Thymus (tissue), 11 donors: ENCODE results near the gene CLEC16A. TPM values are rescaled to one million over a fixed set of nuclear protein-coding genes. Genes with fewer than 3 reads are reported as not detected.

ENCODE experiments used
- DNase-seq, 9 donors: peaks; one replicate each; pipeline ENCODE4 v3.0.0-alpha.2; 2013; ENCODE audit warnings: low spot score in 9 of 9, low read depth in 6 of 9, missing footprints in 1 of 9
- H3K27ac ChIP-seq, 2 donors: one replicate each; pipeline ENCODE4 v1.5.1; 2013; ENCODE audit warnings: control low read depth in 1 of 2, low read depth in 1 of 2, low read length in 1 of 2, mild to moderate bottlenecking in 1 of 2, moderate library complexity in 1 of 2
- H3K27me3 ChIP-seq, 2 donors: one replicate each; pipeline ENCODE4 v1.5.1; 2013; ENCODE audit warnings: low read length in 1 of 2; ENCODE audit not compliant: control insufficient read depth in 2 of 2, insufficient read depth in 1 of 2
- H3K36me3 ChIP-seq, 2 donors: one replicate each; pipeline ENCODE4 v1.5.1; 2013; ENCODE audit warnings: low read length in 1 of 2, mild to moderate bottlenecking in 1 of 2, moderate library complexity in 1 of 2; ENCODE audit not compliant: control insufficient read depth in 2 of 2, insufficient read depth in 2 of 2
- H3K4me1 ChIP-seq, 2 donors: one replicate each; pipeline ENCODE4 v1.5.1; 2013; ENCODE audit warnings: low read length in 2 of 2; ENCODE audit not compliant: control insufficient read depth in 2 of 2, insufficient read depth in 2 of 2
- H3K4me3 ChIP-seq, 2 donors: one replicate each; pipeline ENCODE4 v1.5.1; 2013; ENCODE audit warnings: low read length in 2 of 2, control low read depth in 1 of 2, mild to moderate bottlenecking in 1 of 2
- H3K9me3 ChIP-seq, 2 donors: one replicate each; pipeline ENCODE4 v1.5.1; 2013; ENCODE audit warnings: low read length in 1 of 2, mild to moderate bottlenecking in 1 of 2; ENCODE audit not compliant: control insufficient read depth in 2 of 2, insufficient read depth in 1 of 2
- WGBS: extraction: QIAGEN DNeasy Blood & Tissue Kit; methylation state at CpG from one replicate; pipeline ENCODE4 v1.1.7; 2013; 5-methylcytosine and 5-hydroxymethylcytosine counted together
- polyA plus RNA-seq: library from polyadenylated mRNA; stranded (reverse); fragments of 200-250 nt; gene quantifications from one replicate; pipeline ENCODE4 v1.2.3, GENCODE V29; 2013
- total RNA-seq: library from RNA; stranded (reverse); fragments of 120-200 nt; gene quantifications from one replicate; pipeline ENCODE4 v1.2.4, GENCODE V29; 2013
- donor health status: healthy.

CLEC16A gene
- total and polyA plus RNA-seq, 2 donors, result 18.8 to 19.9 TPM

- Histone ChIP-seq H3K27me3 (no peaks in the 10 kb centered on the region), H3K36me3 (peaks cover 40 to 47% of the 10 kb centered on the region in 2 donors), H3K4me3 (no peak overlapping the region), H3K9me3 (no peaks in the 10 kb centered on the region), H3K4me1 (peaks cover 9 to 48% of the 10 kb centered on the region in 2 donors), H3K27ac (no peak overlapping the region)
- DNase-seq, result no peak
- 95% methylated on average over 5 of the region's 5 CpGs for WGBS
Measured at GRCh38 chr16:11038777-11039176, 94.4 kb downstream of the CLEC16A start.

DNA sequence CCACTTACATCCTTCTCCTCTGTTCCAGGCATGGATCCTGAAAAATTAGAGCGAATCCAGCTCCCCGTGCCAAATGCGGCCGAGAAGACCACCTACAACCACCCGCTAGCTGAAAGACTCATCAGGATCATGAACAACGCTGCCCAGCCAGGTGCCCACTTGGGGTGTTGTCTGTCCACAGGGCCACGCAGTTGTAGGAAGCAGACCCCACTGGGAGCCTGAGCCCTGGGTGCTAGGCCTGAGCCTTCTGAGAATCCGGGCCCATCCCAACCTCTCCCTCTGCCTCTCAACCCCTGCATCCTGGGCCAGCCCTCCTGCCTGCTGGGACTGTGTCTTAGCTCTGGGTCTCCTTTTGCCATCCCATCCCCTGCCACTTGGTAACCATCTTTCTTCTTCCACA lies 95.4 kb downstream of the CLEC16A start:
- Histone ChIP-seq H3K27me3 (no peaks in the 10 kb centered on the region), H3K4me1 (peaks cover 7 to 40% of the 10 kb centered on the region in 2 donors), H3K27ac (no peak overlapping the region), H3K36me3 (peaks cover 40% of the 10 kb centered on the region in 2 donors), H3K9me3 (no peaks in the 10 kb centered on the region), H3K4me3 (no peak overlapping the region)
- DNase-seq, result no peak
- WGBS, result 99% methylated on average over 8 of the region's 8 CpGs

- Histone ChIP-seq H3K36me3 (peaks cover 39 to 50% of the 10 kb centered on the region in 2 donors), H3K27ac (peak overlapping the region in 1 of 2 donors; percentile 49), H3K4me3 (no peak overlapping the region), H3K4me1 (peaks cover 5 to 30% of the 10 kb centered on the region in 2 donors), H3K9me3 (no peaks in the 10 kb centered on the region), H3K27me3 (no peaks in the 10 kb centered on the region)
- 98% methylated on average over 11 of the region's 11 CpGs for WGBS
- DNase-seq, result no peak
Measured at GRCh38 chr16:11042191-11042590, 97.8 kb downstream of the CLEC16A start.

DNA sequence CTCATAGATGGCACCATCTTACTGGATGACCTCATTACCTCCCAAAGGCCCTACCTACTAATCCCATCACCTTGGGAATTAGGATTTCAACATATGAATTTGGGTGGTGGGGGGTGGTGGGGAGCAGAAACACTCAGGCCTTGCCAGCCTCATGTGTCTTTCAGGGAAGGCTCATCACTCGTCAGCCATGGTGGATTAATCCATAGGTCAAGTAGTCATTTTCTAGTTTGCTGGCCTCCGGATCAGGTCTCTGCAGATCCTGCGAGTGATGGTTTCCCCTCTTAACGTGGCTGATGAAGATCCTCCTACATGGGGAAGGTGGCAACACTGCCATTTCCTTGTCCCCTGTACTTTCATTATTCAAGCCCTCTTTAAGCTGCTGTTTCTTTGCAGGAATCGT lies 101.1 kb downstream of the CLEC16A start:
- no peaks in the 10 kb centered on the region for H3K27me3 ChIP-seq
- no peaks in the 10 kb centered on the region for H3K9me3 ChIP-seq
- DNase-seq, result no peak
- no peak overlapping the region for H3K4me3 ChIP-seq
- peaks cover 40 to 59% of the 10 kb centered on the region in 2 donors for H3K36me3 ChIP-seq
- no peak overlapping the region for H3K27ac ChIP-seq
- peaks cover 5 to 27% of the 10 kb centered on the region in 2 donors for H3K4me1 ChIP-seq
- WGBS, result 98% methylated on average over 5 of the region's 5 CpGs

DNA sequence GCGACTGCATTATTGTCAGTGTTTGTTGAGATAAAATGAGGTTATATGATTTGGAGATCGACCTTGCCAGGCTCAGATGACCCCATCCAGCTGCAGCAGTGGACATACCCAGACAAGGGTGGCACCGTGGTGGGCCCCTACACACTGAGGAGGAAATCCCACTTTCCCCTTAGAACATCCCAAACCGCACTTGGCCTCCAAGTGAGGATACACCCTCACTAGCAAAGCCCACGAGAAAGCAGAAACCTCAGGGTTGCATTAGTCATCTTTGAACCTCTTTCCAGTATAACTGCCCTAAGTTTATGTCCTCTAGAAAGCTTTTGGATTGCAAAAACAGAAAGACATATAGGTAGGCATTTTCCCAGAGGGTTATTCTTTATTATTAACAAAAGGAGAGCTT lies 101.5 kb downstream of the CLEC16A start:
- Histone ChIP-seq H3K36me3 (peaks cover 42 to 56% of the 10 kb centered on the region in 2 donors), H3K9me3 (no peaks in the 10 kb centered on the region), H3K27me3 (no peaks in the 10 kb centered on the region), H3K27ac (no peak overlapping the region), H3K4me1 (peaks cover 5 to 28% of the 10 kb centered on the region in 2 donors), H3K4me3 (no peak overlapping the region)
- 94% methylated on average over 5 of the region's 5 CpGs for WGBS
- no peak for DNase-seq

DNA sequence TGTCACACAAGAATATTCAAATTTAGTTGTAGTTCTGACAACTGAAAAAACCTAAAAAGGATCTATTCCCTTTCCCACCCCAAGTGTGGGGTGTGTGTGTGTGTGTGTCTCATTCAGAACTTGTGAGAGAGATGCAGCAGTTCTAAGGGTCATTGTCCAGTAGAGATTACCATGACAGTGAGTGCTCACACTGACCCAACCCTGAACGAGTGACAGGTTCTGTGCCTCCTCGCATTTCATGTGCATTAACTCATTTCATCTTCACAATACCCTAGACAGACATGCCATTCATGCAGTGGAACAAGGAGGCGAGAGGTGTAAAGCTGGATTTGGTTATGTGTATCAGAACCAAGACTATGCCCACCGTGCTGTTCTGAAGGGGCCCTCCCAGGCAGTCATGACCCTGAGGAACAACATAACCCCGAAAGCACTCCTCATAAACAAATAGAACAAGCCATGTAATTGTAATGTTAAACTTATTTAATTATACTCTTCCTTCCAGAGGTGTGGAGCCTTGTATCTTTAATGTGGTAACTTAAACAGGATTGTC lies 102.1 kb downstream of the CLEC16A start:
- 96% methylated on average over 5 of the region's 5 CpGs for WGBS
- Histone ChIP-seq H3K27ac (no peak overlapping the region), H3K9me3 (no peaks in the 10 kb centered on the region), H3K4me1 (peaks cover 10 to 28% of the 10 kb centered on the region in 2 donors), H3K36me3 (peaks cover 42 to 59% of the 10 kb centered on the region in 2 donors), H3K27me3 (no peaks in the 10 kb centered on the region), H3K4me3 (no peak overlapping the region)
- DNase-seq, result no peak

GRCh38 chr16:11047057-11047456 lies 102.7 kb downstream of the CLEC16A start:
- H3K4me3 ChIP-seq, result no peak overlapping the region
- 93% methylated on average over 4 of the region's 4 CpGs for WGBS
- peaks cover 11 to 28% of the 10 kb centered on the region in 2 donors for H3K4me1 ChIP-seq
- no peaks in the 10 kb centered on the region for H3K27me3 ChIP-seq
- H3K36me3 ChIP-seq, result peaks cover 37 to 56% of the 10 kb centered on the region in 2 donors
- no peak overlapping the region for H3K27ac ChIP-seq
- no peak for DNase-seq
- H3K9me3 ChIP-seq, result no peaks in the 10 kb centered on the region

DNA sequence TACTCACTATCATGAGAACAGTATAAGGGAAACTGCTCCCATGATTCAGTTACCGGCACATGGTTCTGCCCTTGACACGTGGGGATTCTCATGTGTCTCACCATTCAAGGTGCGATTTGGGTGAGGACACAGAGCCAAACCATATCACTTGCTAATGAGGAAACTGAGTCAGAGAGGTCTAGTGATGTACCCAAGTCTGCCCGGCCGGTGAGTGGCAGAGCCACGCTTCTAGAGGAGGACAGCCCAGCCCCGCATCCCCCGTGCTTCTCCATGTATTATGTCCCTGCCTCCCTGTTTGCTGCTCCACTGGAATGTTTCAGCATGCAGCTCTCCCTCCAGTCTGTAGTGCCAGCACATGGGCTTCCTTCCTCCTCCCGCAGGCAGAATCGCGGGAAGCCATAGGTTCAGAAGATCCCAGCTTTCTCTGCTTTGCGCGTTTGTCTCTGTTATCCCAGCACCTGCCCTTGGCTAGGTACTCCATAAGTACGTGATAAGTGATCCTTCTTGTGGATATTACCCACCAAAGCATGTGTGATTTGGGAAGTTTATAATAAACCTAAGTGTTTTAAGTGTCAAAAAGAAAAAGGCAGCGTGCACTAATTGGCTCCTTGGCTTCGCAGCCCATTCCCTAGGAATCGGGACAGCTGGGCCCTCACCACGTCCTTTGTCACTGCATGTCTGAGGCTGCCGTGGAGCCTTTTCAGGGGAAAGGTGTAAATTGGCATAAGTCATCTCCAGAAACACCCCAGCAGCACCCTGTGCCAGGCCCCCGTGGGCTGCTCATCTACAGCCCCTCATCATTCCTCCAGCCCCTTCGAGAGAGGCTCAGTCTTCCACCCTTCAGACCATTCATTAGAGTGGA lies 103.8 kb downstream of the CLEC16A start:
- 98% methylated on average over 21 of the region's 21 CpGs for whole genome bisulfite sequencing
- H3K27ac ChIP-seq, result no peak overlapping the region
- no peak overlapping the region for H3K4me3 ChIP-seq
- H3K27me3 ChIP-seq, result no peaks in the 10 kb centered on the region
- DNase-seq, result no peak
- peaks cover 19 to 39% of the 10 kb centered on the region in 2 donors for H3K4me1 ChIP-seq
- peaks cover 36 to 49% of the 10 kb centered on the region in 2 donors for H3K36me3 ChIP-seq
- H3K9me3 ChIP-seq, result no peaks in the 10 kb centered on the region

- H3K27ac ChIP-seq, result no peak overlapping the region
- H3K36me3 ChIP-seq, result peaks cover 39 to 44% of the 10 kb centered on the region in 2 donors
- no peak overlapping the region for H3K4me3 ChIP-seq
- H3K4me1 ChIP-seq, result peaks cover 19 to 50% of the 10 kb centered on the region in 2 donors
- no peaks in the 10 kb centered on the region for H3K9me3 ChIP-seq
- WGBS, result 95% methylated on average over 3 of the region's 3 CpGs
- no peaks in the 10 kb centered on the region for H3K27me3 ChIP-seq
- no peak for DNase-seq
Measured at GRCh38 chr16:11049396-11050059, 105.2 kb downstream of the CLEC16A start.
